ENCODE data around the gene GNA14.

GNA14 gene

GRCh38 chr9:77602852-77603251 is 45.3 kb downstream of the GNA14 start:
- Histone ChIP-seq H3K23ac (ENCODE audit: low read length) (no peak overlapping the region), H2BK120ac (ENCODE audit: insufficient read depth, low read length, poor library complexity) (peak overlapping the region; percentile 18), H2AK5ac (ENCODE audit: low read length) (no peak overlapping the region)

GRCh38 chr9:77601476-77602099 is 46.5 kb downstream of the GNA14 start:
- no peaks in the 10 kb centered on the region for H3K9me3 ChIP-seq (ENCODE audit: insufficient read depth, low read depth, low read length)
- H2AK5ac ChIP-seq (ENCODE audit: low read length): no peak overlapping the region
- peaks cover 11% of the 10 kb centered on the region for H3K79me1 ChIP-seq (ENCODE audit: low read length)
- H2BK5ac ChIP-seq (ENCODE audit: low read depth, low read length, poor library complexity): no peak overlapping the region
- H2AFZ ChIP-seq (ENCODE audit: insufficient read depth, low read length, poor library complexity): no peak overlapping the region
- H3K4me2 ChIP-seq (ENCODE audit: low read length): no peak overlapping the region
- H3K9ac ChIP-seq (ENCODE audit: low read length): no peak overlapping the region
- no peak overlapping the region for H3K18ac ChIP-seq (ENCODE audit: low read length)
- no peak overlapping the region for H4K8ac ChIP-seq (ENCODE audit: low read depth, low read length)
- H2BK12ac ChIP-seq (ENCODE audit: low read length): no peak overlapping the region
- H3K4me3 ChIP-seq (ENCODE audit: low read depth, low read length): no peak overlapping the region
- no peak overlapping the region for H4K91ac ChIP-seq (ENCODE audit: low read depth, low read length)
- no peak for DNase-seq
- no peaks in the 10 kb centered on the region for H3K36me3 ChIP-seq (ENCODE audit: control insufficient read depth in 1 of 2, insufficient read depth in 2 of 2, low read length in 2 of 2)
- H3K4me1 ChIP-seq (ENCODE audit: control insufficient read depth in 1 of 2, insufficient read depth in 2 of 2, low read length in 2 of 2): peaks cover 9 to 10% of the 10 kb centered on the region in 2 experiments
- H3K14ac ChIP-seq (ENCODE audit: low read length): no peak overlapping the region
- no peak overlapping the region for H2BK120ac ChIP-seq (ENCODE audit: insufficient read depth, low read length, poor library complexity)
- H3K79me2 ChIP-seq (ENCODE audit: control insufficient read depth, insufficient read depth, low read length, poor library complexity): no peaks in the 10 kb centered on the region
- H3K27ac ChIP-seq (ENCODE audit: low read depth, low read length): no peak overlapping the region
- H3K27me3 ChIP-seq (ENCODE audit: insufficient read depth, low read length): no peaks in the 10 kb centered on the region
- no peak overlapping the region for H4K12ac ChIP-seq (ENCODE audit: low read depth, low read length)
- no peak overlapping the region for H3K23ac ChIP-seq (ENCODE audit: low read length)
- no CpG with 5 or more reads among the region's 5 CpGs for WGBS (ENCODE audit: extremely low coverage, insufficient coverage, insufficient read length)
- H3K4ac ChIP-seq (ENCODE audit: low read depth, low read length): no peak overlapping the region

More at GRCh38 chr9:77602852-77603251, 45.3 kb downstream of the GNA14 start:
- Histone ChIP-seq H3K36me3 (ENCODE audit: control insufficient read depth in 1 of 2, insufficient read depth in 2 of 2, low read length in 2 of 2) (no peaks in the 10 kb centered on the region), H3K4me1 (ENCODE audit: control insufficient read depth in 1 of 2, insufficient read depth in 2 of 2, low read length in 2 of 2) (peaks cover 10 to 11% of the 10 kb centered on the region in 2 experiments), H4K8ac (ENCODE audit: low read depth, low read length) (no peak overlapping the region), H3K4me2 (ENCODE audit: low read length) (no peak overlapping the region), H3K14ac (ENCODE audit: low read length) (no peak overlapping the region), H3K18ac (ENCODE audit: low read length) (no peak overlapping the region), H3K27me3 (ENCODE audit: insufficient read depth, low read length) (no peaks in the 10 kb centered on the region), H4K91ac (ENCODE audit: low read depth, low read length) (no peak overlapping the region), H3K4ac (ENCODE audit: low read depth, low read length) (no peak overlapping the region), H2BK5ac (ENCODE audit: low read depth, low read length, poor library complexity) (no peak overlapping the region), H3K9ac (ENCODE audit: low read length) (no peak overlapping the region), H2AFZ (ENCODE audit: insufficient read depth, low read length, poor library complexity) (no peak overlapping the region), H2BK12ac (ENCODE audit: low read length) (peak overlapping the region; percentile 61), H3K27ac (ENCODE audit: low read depth, low read length) (no peak overlapping the region), H3K79me1 (ENCODE audit: low read length) (peaks cover 17% of the 10 kb centered on the region), H3K4me3 (ENCODE audit: low read depth, low read length) (no peak overlapping the region), H3K9me3 (ENCODE audit: insufficient read depth, low read depth, low read length) (no peaks in the 10 kb centered on the region), H4K12ac (ENCODE audit: low read depth, low read length) (no peak overlapping the region), H3K79me2 (ENCODE audit: control insufficient read depth, insufficient read depth, low read length, poor library complexity) (no peaks in the 10 kb centered on the region)
- DNase-seq: no peak

GRCh38 chr9:77600810-77601209 is 47.3 kb downstream of the GNA14 start:
- no peak for DNase-seq
- Histone ChIP-seq H3K4ac (ENCODE audit: low read depth, low read length) (no peak overlapping the region), H3K79me1 (ENCODE audit: low read length) (peaks cover 11% of the 10 kb centered on the region), H4K12ac (ENCODE audit: low read depth, low read length) (no peak overlapping the region), H3K4me2 (ENCODE audit: low read length) (no peak overlapping the region), H3K27ac (ENCODE audit: low read depth, low read length) (no peak overlapping the region), H3K27me3 (ENCODE audit: insufficient read depth, low read length) (no peaks in the 10 kb centered on the region), H3K79me2 (ENCODE audit: control insufficient read depth, insufficient read depth, low read length, poor library complexity) (no peaks in the 10 kb centered on the region), H2BK5ac (ENCODE audit: low read depth, low read length, poor library complexity) (no peak overlapping the region), H4K8ac (ENCODE audit: low read depth, low read length) (no peak overlapping the region), H3K9ac (ENCODE audit: low read length) (no peak overlapping the region), H2AK5ac (ENCODE audit: low read length) (no peak overlapping the region), H2BK120ac (ENCODE audit: insufficient read depth, low read length, poor library complexity) (no peak overlapping the region), H3K14ac (ENCODE audit: low read length) (no peak overlapping the region), H3K18ac (ENCODE audit: low read length) (no peak overlapping the region), H2BK12ac (ENCODE audit: low read length) (no peak overlapping the region), H3K4me1 (ENCODE audit: control insufficient read depth in 1 of 2, insufficient read depth in 2 of 2, low read length in 2 of 2) (peaks cover 9 to 10% of the 10 kb centered on the region in 2 experiments), H3K36me3 (ENCODE audit: control insufficient read depth in 1 of 2, insufficient read depth in 2 of 2, low read length in 2 of 2) (no peaks in the 10 kb centered on the region), H3K9me3 (ENCODE audit: insufficient read depth, low read depth, low read length) (no peaks in the 10 kb centered on the region), H3K23ac (ENCODE audit: low read length) (no peak overlapping the region), H3K4me3 (ENCODE audit: low read depth, low read length) (no peak overlapping the region), H2AFZ (ENCODE audit: insufficient read depth, low read length, poor library complexity) (no peak overlapping the region), H4K91ac (ENCODE audit: low read depth, low read length) (no peak overlapping the region)
- no CpG with 5 or more reads among the region's 18 CpGs for WGBS (ENCODE audit: extremely low coverage, insufficient coverage, insufficient read length)

GRCh38 chr9:77599492-77599891 is 48.6 kb downstream of the GNA14 start:
- DNase-seq: no peak
- Histone ChIP-seq H2BK12ac (ENCODE audit: low read length) (no peak overlapping the region), H3K4me2 (ENCODE audit: low read length) (no peak overlapping the region)

More at GRCh38 chr9:77599492-77599891, 48.6 kb downstream of the GNA14 start:
- no peak overlapping the region for H3K27ac ChIP-seq (ENCODE audit: low read depth, low read length)
- H3K14ac ChIP-seq (ENCODE audit: low read length): no peak overlapping the region
- no peak overlapping the region for H3K23ac ChIP-seq (ENCODE audit: low read length)
- H3K18ac ChIP-seq (ENCODE audit: low read length): no peak overlapping the region
- no peak overlapping the region for H3K4me3 ChIP-seq (ENCODE audit: low read depth, low read length)
- H2AK5ac ChIP-seq (ENCODE audit: low read length): no peak overlapping the region
- H4K12ac ChIP-seq (ENCODE audit: low read depth, low read length): no peak overlapping the region
- peaks cover 3% of the 10 kb centered on the region in 2 experiments for H3K4me1 ChIP-seq (ENCODE audit: control insufficient read depth in 1 of 2, insufficient read depth in 2 of 2, low read length in 2 of 2)
- H3K9me3 ChIP-seq (ENCODE audit: insufficient read depth, low read depth, low read length): no peaks in the 10 kb centered on the region
- no peak overlapping the region for H4K91ac ChIP-seq (ENCODE audit: low read depth, low read length)
- H2BK5ac ChIP-seq (ENCODE audit: low read depth, low read length, poor library complexity): no peak overlapping the region
- no peak overlapping the region for H2AFZ ChIP-seq (ENCODE audit: insufficient read depth, low read length, poor library complexity)
- WGBS (ENCODE audit: extremely low coverage, insufficient coverage, insufficient read length): no CpG with 5 or more reads among the region's 8 CpGs
- no peak overlapping the region for H3K9ac ChIP-seq (ENCODE audit: low read length)
- no peaks in the 10 kb centered on the region for H3K36me3 ChIP-seq (ENCODE audit: control insufficient read depth in 1 of 2, insufficient read depth in 2 of 2, low read length in 2 of 2)
- no peaks in the 10 kb centered on the region for H3K27me3 ChIP-seq (ENCODE audit: insufficient read depth, low read length)
- H3K79me1 ChIP-seq (ENCODE audit: low read length): peaks cover 2% of the 10 kb centered on the region
- no peak overlapping the region for H4K8ac ChIP-seq (ENCODE audit: low read depth, low read length)
- H3K4ac ChIP-seq (ENCODE audit: low read depth, low read length): no peak overlapping the region
- no peak overlapping the region for H2BK120ac ChIP-seq (ENCODE audit: insufficient read depth, low read length, poor library complexity)
- H3K79me2 ChIP-seq (ENCODE audit: control insufficient read depth, insufficient read depth, low read length, poor library complexity): no peaks in the 10 kb centered on the region

All from trophoblast cell (in vitro differentiated cells and primary cell).